H1 (cell line): Measurements from ENCODE around the gene MICALL2. TPM values are rescaled to one million over a fixed set of nuclear protein-coding genes. Genes with fewer than 3 reads are reported as not detected.

Experiments
- CTCF ChIA-PET: fragments of 300-600 bp; sonication (Branson Sonifier 250); formaldehyde crosslinking; loops from one replicate; lab custom pipeline; 2021; ENCODE audit not compliant: partially characterized antibody; lab: Charles Lee
- POLR2A ChIA-PET: fragments of 300-600 bp; sonication (Branson Sonifier 250); formaldehyde crosslinking; loops from one replicate; lab custom pipeline; 2021; ENCODE audit warnings: inconsistent platforms; ENCODE audit not compliant: partially characterized antibody; lab: Charles Lee
- DNase-seq, 2 experiments: peaks; one replicate each; pipeline versions ENCODE4 v3.0.0 to v3.0.0-alpha.2; 2010 to 2022; ENCODE audit warnings: low spot score in 2 of 2, low read depth in 1 of 2, mixed read lengths in 1 of 2
- FAIRE-seq: peaks from 2 replicates; lab custom pipeline; 2011; peaks lifted over from hg19 to GRCh38; lab: Jason Lieb, UNC
- H2AFZ ChIP-seq: 2 replicates; pipeline ENCODE4 v1.8.1; 2012; ENCODE audit warnings: low read length, inconsistent platforms
- H2AK5ac ChIP-seq: 2 replicates; pipeline ENCODE4 v1.6.1; 2013; ENCODE audit warnings: low read depth, low read length
- H2BK120ac ChIP-seq: replicated peaks from 2 replicates; pipeline ENCODE3; 2013; ENCODE audit warnings: low read depth, low read length, inconsistent platforms
- H2BK12ac ChIP-seq: 2 replicates; pipeline ENCODE4 v1.6.1; 2013; ENCODE audit warnings: low read depth, low read length
- H2BK15ac ChIP-seq: 2 replicates; pipeline ENCODE4 v1.6.1; 2013; ENCODE audit warnings: low read length
- H2BK20ac ChIP-seq: 2 replicates; pipeline ENCODE4 v1.6.1; 2013; ENCODE audit warnings: low read length
- H2BK5ac ChIP-seq: 2 replicates; pipeline ENCODE4 v1.6.1; 2013; ENCODE audit warnings: low read depth, low read length
- H3K14ac ChIP-seq: 2 replicates; pipeline ENCODE4 v1.6.1; 2013; ENCODE audit warnings: inconsistent platforms; ENCODE audit not compliant: insufficient read length
- H3K18ac ChIP-seq: 2 replicates; pipeline ENCODE4 v1.6.1; 2013; ENCODE audit warnings: low read length; ENCODE audit errors: extremely low read depth
- H3K23ac ChIP-seq: 2 replicates; pipeline ENCODE4 v1.6.1; 2013; ENCODE audit warnings: inconsistent platforms; ENCODE audit not compliant: insufficient read length
- H3K23me2 ChIP-seq: 2 replicates; pipeline ENCODE4 v1.6.1; 2013; ENCODE audit warnings: low read depth, low read length
- H3K27ac ChIP-seq: 2 replicates; pipeline ENCODE4 v1.6.1; 2011; ENCODE audit warnings: low read depth, low read length, inconsistent platforms
- H3K27me3 ChIP-seq, 4 experiments: replicated peaks in 1 of 4; 1 replicate in 1 of 4; 2 replicates in 3 of 4; pipeline versions ENCODE4 v1.6.1 to v1.8.1; 2011 to 2013; ENCODE audit warnings: low read length in 3 of 4, mild to moderate bottlenecking in 3 of 4, inconsistent platforms in 2 of 4, mixed read lengths in 2 of 4, moderate library complexity in 1 of 4; ENCODE audit not compliant: control insufficient read depth in 3 of 4, insufficient read depth in 3 of 4; ENCODE audit errors: extremely low read depth in 1 of 4
- H3K36me3 ChIP-seq, 4 experiments: 2 replicates each; pipeline versions ENCODE4 v1.6.1 to v1.8.1; 2011 to 2013; ENCODE audit warnings: mild to moderate bottlenecking in 4 of 4, low read length in 3 of 4, moderate library complexity in 2 of 4, control low read depth in 1 of 4, inconsistent platforms in 1 of 4; ENCODE audit not compliant: insufficient read depth in 4 of 4, control insufficient read depth in 2 of 4
- H3K4ac ChIP-seq: replicated peaks from 2 replicates; pipeline ENCODE3; 2013; ENCODE audit warnings: low read length, low read depth, mixed read lengths, inconsistent platforms; ENCODE audit not compliant: insufficient read length
- H3K4me1 ChIP-seq, 4 experiments: replicated peaks in 1 of 4; 1 replicate in 1 of 4; 2 replicates in 3 of 4; pipeline versions ENCODE4 v1.6.1 to v1.8.1; 2011 to 2013; ENCODE audit warnings: low read length in 3 of 4, inconsistent platforms in 2 of 4, mixed read lengths in 1 of 4; ENCODE audit not compliant: insufficient read depth in 4 of 4, control insufficient read depth in 3 of 4
- H3K4me2 ChIP-seq, 2 experiments: 2 replicates each; pipeline versions ENCODE4 v1.6.1 to v1.8.1; 2011 to 2013; ENCODE audit warnings: low read depth in 2 of 2, low read length in 2 of 2, control low read depth in 1 of 2, inconsistent platforms in 1 of 2, mild to moderate bottlenecking in 1 of 2; ENCODE audit not compliant: insufficient read depth in 1 of 2
- H3K4me3 ChIP-seq, 4 experiments: fragments of 200-600, 300-600 bp in 1 of 4; sonication (generic), shearing (Covaris generic), sonication (Bioruptor Twin) in 1 of 4; 2 replicates each; pipeline versions ENCODE4 v1.5.1 to v1.8.1; 2011 to 2016; ENCODE audit warnings: low read length in 4 of 4, low read depth in 3 of 4, control low read depth in 2 of 4, inconsistent platforms in 2 of 4, mild to moderate bottlenecking in 2 of 4, mixed read lengths in 1 of 4, moderate library complexity in 1 of 4; ENCODE audit not compliant: insufficient read depth in 2 of 4; ENCODE audit errors: extremely low read depth in 1 of 4
- H3K56ac ChIP-seq: replicated peaks from 2 replicates; pipeline ENCODE3; 2013; ENCODE audit warnings: low read depth, mild to moderate bottlenecking, mixed read lengths, low read length, inconsistent platforms; ENCODE audit not compliant: insufficient read length
- H3K79me1 ChIP-seq: 2 replicates; pipeline ENCODE4 v1.6.1; 2013; ENCODE audit warnings: low read depth, low read length, control low read depth
- H3K79me2 ChIP-seq, 2 experiments: 2 replicates each; pipeline versions ENCODE4 v1.6.1 to v1.8.1; 2012 to 2013; ENCODE audit warnings: low read length in 2 of 2, mild to moderate bottlenecking in 2 of 2, inconsistent platforms in 1 of 2; ENCODE audit not compliant: insufficient read depth in 2 of 2, control insufficient read depth in 1 of 2
- H3K9ac ChIP-seq, 4 experiments: replicated peaks in 1 of 4; 1 replicate in 1 of 4; 2 replicates in 3 of 4; pipeline versions ENCODE4 v1.6.1 to v1.8.1; 2011 to 2013; ENCODE audit warnings: low read depth in 3 of 4, low read length in 3 of 4, control low read depth in 2 of 4, mild to moderate bottlenecking in 2 of 4, moderate library complexity in 2 of 4, inconsistent platforms in 1 of 4; ENCODE audit errors: extremely low read depth in 1 of 4
- H3K9me3 ChIP-seq, 2 experiments: 2 replicates each; pipeline versions ENCODE4 v1.6.1 to v1.8.1; 2012 to 2013; ENCODE audit warnings: mild to moderate bottlenecking in 2 of 2, moderate library complexity in 2 of 2, control low read depth in 1 of 2, inconsistent platforms in 1 of 2, low read depth in 1 of 2, low read length in 1 of 2, mixed read lengths in 1 of 2; ENCODE audit not compliant: insufficient read depth in 2 of 2
- H4K20me1 ChIP-seq, 2 experiments: replicated peaks in 1 of 2; 2 replicates each; pipeline versions ENCODE3 to v1.8.1; 2011 to 2013; ENCODE audit warnings: inconsistent platforms in 2 of 2, low read length in 2 of 2, mild to moderate bottlenecking in 1 of 2; ENCODE audit not compliant: insufficient read depth in 2 of 2, control insufficient read depth in 1 of 2
- H4K5ac ChIP-seq: 2 replicates; pipeline ENCODE4 v1.6.1; 2013; ENCODE audit warnings: low read length, low read depth, mixed read lengths, inconsistent platforms; ENCODE audit not compliant: insufficient read length
- H4K8ac ChIP-seq: 2 replicates; pipeline ENCODE4 v1.8.0; 2013; ENCODE audit warnings: mild to moderate bottlenecking, moderate library complexity, low read length, inconsistent platforms; ENCODE audit not compliant: insufficient read depth; ENCODE audit errors: extremely low read depth
- H4K91ac ChIP-seq: replicated peaks from 2 replicates; pipeline ENCODE3; 2013; ENCODE audit warnings: low read length, mixed read lengths, inconsistent platforms; ENCODE audit not compliant: insufficient read length
- CBX5 ChIP-seq: fragments of 300-800, 300-1000 bp; sonication (generic); IDR thresholded peaks from 2 replicates; pipeline ENCODE4 v1.7.1; 2016; ENCODE audit warnings: antibody characterized with exemption, low read length, low read depth
- CEBPB ChIP-seq: IDR thresholded peaks from 2 replicates; pipeline ENCODE4 v1.6.1; 2012; ENCODE audit warnings: low read depth, low read length
- CREB1 ChIP-seq: IDR thresholded peaks from 2 replicates; pipeline ENCODE4 v1.6.1; 2012; ENCODE audit warnings: inconsistent platforms
- E2F6 ChIP-seq: IDR thresholded peaks from 2 replicates; pipeline ENCODE4 v1.6.1; 2012; ENCODE audit warnings: inconsistent platforms
- JUN ChIP-seq: IDR thresholded peaks from 2 replicates; pipeline ENCODE4 v1.6.1; 2011; ENCODE audit warnings: low read depth, mild to moderate bottlenecking, improper control_type of control experiment, low read length
- RBBP5 ChIP-seq: IDR thresholded peaks from 2 replicates; pipeline ENCODE4 v1.7.1; 2012; ENCODE audit warnings: low read depth, mild to moderate bottlenecking, inconsistent platforms, low read length, moderate library complexity, borderline replicate concordance
- RFX5 ChIP-seq: IDR thresholded peaks from 2 replicates; pipeline ENCODE4 v1.6.1; 2011; ENCODE audit warnings: low read depth, low read length, improper control_type of control experiment, borderline replicate concordance
- SIRT6 ChIP-seq: IDR thresholded peaks from one replicate; pipeline ENCODE4 v1.7.1; 2012; ENCODE audit warnings: low read length, inconsistent platforms
- SUZ12 ChIP-seq: fragments of 200-600 bp; sonication (generic); IDR thresholded peaks from 2 replicates; pipeline ENCODE4 v1.6.1; 2012; ENCODE audit warnings: mild to moderate bottlenecking, inconsistent platforms, low read length, moderate library complexity, mixed read lengths
- WGBS, 2 experiments: shearing (Covaris generic) in 1 of 2; methylation state at CpG; one replicate each; pipeline versions ENCODE4 v1.1.6 to v1.1.7; 2013 to 2015; ENCODE audit warnings: low lambda C conversion rate in 2 of 2, mixed read lengths in 2 of 2, inconsistent platforms in 1 of 2, low coverage in 1 of 2, missing lambda C conversion rate in 1 of 2; ENCODE audit not compliant: insufficient replicate concordance in 2 of 2, insufficient coverage in 1 of 2, insufficient read length in 1 of 2; ENCODE audit errors: extremely low coverage in 1 of 2, missing lambda C conversion rate in 1 of 2; 5-methylcytosine and 5-hydroxymethylcytosine counted together
- polyA plus RNA-seq, 7 experiments: library from polyadenylated mRNA; depleted of rRNA in 3 of 7; stranded (reverse) in 5 of 7; unstranded in 2 of 7; fragments of >200 nt in 5 of 7; fragments of 200-250 nt in 2 of 7; gene quantifications; 1 replicate in 5 of 7; 2 replicates in 1 of 7; 4 replicates in 1 of 7; pipeline versions ENCODE4 v1.2.1 to v1.2.3, GENCODE V29; 2011 to 2013; ENCODE audit warnings: missing spikeins in 2 of 7, mixed read lengths in 2 of 7
- total RNA-seq: library from RNA; stranded (reverse); fragmentation: NEBNext Ultra II Directional; extraction: Animal tissue kit (Norgen Biotek cat#: 25700); gene quantifications from 2 replicates; pipeline ENCODE4 v1.2.1, GENCODE V29; 2021
- TF ChIP-seq, protein P1 (sequence below): IDR thresholded peaks from 2 replicates; pipeline ENCODE4 v1.6.1; 2011; ENCODE audit warnings: low read length, improper control_type of control experiment

Gene MICALL2
- total and polyA plus RNA-seq, 2 of the 8 experiments (the other 6 are each of a cell fraction or from before 2014, with no cell fraction given): 5.3 to 8.5 TPM

DNA sequence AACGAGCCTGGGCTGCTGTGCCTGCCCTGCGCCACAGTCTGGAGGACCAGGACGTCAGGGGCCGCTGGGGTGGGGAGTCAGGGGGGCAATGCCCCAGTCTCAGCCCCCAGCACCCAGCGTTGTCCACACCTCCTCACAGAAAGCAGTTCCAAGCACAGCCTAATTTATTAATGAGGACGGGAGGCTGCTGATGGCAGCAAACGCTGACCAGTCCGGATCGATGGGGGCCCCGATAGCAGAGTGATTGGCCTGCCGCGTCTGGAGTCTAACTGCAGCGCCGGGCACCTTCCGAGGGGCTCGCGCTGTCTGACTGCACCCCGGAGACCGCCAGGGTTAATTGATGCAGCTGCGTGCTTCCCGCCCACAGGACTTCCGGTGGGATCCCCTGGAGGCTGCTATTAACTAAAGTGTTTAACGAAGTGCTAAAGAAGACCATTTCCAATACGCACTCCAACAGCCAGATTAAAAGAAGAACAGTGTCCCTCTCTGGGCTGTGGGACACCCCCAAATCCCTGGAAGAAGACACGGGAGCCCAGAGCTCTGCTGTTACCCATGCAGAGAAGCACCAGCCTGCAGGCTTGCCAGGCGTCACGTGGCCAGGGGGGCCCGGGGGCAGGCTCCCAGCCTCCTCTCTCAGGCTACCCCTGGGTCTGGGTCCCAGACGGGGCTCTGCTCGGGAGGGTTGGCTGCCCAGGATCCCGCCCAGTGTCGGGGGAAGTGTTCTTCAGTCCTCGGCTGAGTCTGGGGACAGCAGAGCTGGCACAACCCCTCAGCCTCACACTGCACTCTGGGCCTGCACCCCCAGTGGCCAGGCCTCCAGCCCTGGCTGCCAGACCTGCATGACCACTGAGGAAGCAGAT is 63.8 kb downstream of the MICALL2 start:
- no peak overlapping the region for H3K56ac ChIP-seq
- WGBS, 2 experiments: 88% methylated on average over 24 of the region's 33 CpGs; no CpG with 5 or more reads in 1 of the 2 experiments
- H3K27ac ChIP-seq: no peak overlapping the region
- TF ChIP-seq, protein P1, sequence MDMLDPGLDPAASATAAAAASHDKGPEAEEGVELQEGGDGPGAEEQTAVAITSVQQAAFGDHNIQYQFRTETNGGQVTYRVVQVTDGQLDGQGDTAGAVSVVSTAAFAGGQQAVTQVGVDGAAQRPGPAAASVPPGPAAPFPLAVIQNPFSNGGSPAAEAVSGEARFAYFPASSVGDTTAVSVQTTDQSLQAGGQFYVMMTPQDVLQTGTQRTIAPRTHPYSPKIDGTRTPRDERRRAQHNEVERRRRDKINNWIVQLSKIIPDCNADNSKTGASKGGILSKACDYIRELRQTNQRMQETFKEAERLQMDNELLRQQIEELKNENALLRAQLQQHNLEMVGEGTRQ: no peak
- TF ChIP-seq CBX5 (no peak), E2F6 (no peak), CEBPB (no peak), RFX5 (no peak), RBBP5 (no peak), SIRT6 (no peak), JUN (no peak), CREB1 (no peak), SUZ12 (no peak)

More for the DNA sequence above, 63.8 kb downstream of the MICALL2 start:
- CTCF ChIA-PET: interaction anchor here (0.8 kb wide), 1 partner anchor 143 kb away, joined by 3 read pairs; no protein-coding TSS in a partner anchor
- Histone ChIP-seq H2AFZ (no peak overlapping the region), H3K4me3 (no peak overlapping the region), H3K27me3 (no peaks in the 10 kb centered on the region; a peak in 2 of 7 replicates), H2BK120ac (no peak overlapping the region), H3K9me3 (peaks cover 4 to 9% of the 10 kb centered on the region in 2 experiments; a peak in 3 of 4 replicates), H3K9ac (no peak overlapping the region), H3K4ac (no peak overlapping the region), H4K91ac (no peak overlapping the region), H4K8ac (no peak overlapping the region), H3K36me3 (no peaks in the 10 kb centered on the region), H2BK20ac (no peak overlapping the region), H2BK15ac (no peak overlapping the region), H4K20me1 (no peaks in the 10 kb centered on the region), H2BK5ac (no peak overlapping the region), H3K79me2 (no peaks in the 10 kb centered on the region), H2AK5ac (no peak overlapping the region), H3K18ac (no peak overlapping the region), H2BK12ac (no peak overlapping the region), H3K14ac (no peak overlapping the region), H3K23me2 (no peaks in the 10 kb centered on the region), H4K5ac (no peak overlapping the region), H3K79me1 (no peaks in the 10 kb centered on the region), H3K4me2 (no peak overlapping the region), H3K4me1 (no peaks in the 10 kb centered on the region; a peak in 2 of 7 replicates), H3K23ac (no peak overlapping the region)
- POLR2A ChIA-PET: no interaction called here
- FAIRE-seq (no peak), DNase-seq (no peak)
